B cell (primary cell): ENCODE data around the gene BUD13.

ENCODE experiments used
- CTCF ChIP-seq: fragments of 200-600 bp; IDR thresholded peaks from one replicate; pipeline ENCODE4 v1.8.0; 2022; ENCODE audit warnings: antibody characterized with exemption, mild to moderate bottlenecking
- EZH2 ChIP-seq: IDR thresholded peaks from 2 replicates; pipeline ENCODE4 v1.6.1; 2012; ENCODE audit warnings: borderline replicate concordance, low read depth, mild to moderate bottlenecking, moderate library complexity, low read length; ENCODE audit not compliant: insufficient read depth, poor library complexity, severe bottlenecking

GRCh38 chr11:116736763-116737162 lies 36.0 kb downstream of the BUD13 start:
- TF ChIP-seq CTCF (no peak), EZH2 (no peak)
